K562 (cell line): ENCODE data around the gene MAST1. TPM values are rescaled to one million over a fixed set of nuclear protein-coding genes. Genes with fewer than 3 reads are reported as not detected.
A peak's percentile ranks its signal among the peaks of the same experiment; 100 is the strongest.

Source experiments
- BHLHE40 ChIP-seq: IDR thresholded peaks from 2 replicates; pipeline ENCODE4 v1.6.1; 2011; ENCODE audit warnings: low read length, improper control_type of control experiment
- CBFA2T2 ChIP-seq: fragments of 450-650 bp; conservative IDR thresholded peaks from 2 replicates; pipeline ENCODE4 v1.6.1; 2017; ENCODE audit warnings: mild to moderate bottlenecking
- CEBPG ChIP-seq, 3 experiments: fragments of 200-800 bp in 1 of 3; sonication (Bioruptor generic) in 1 of 3; sonication (generic) in 1 of 3; formaldehyde crosslinking in 1 of 3; IDR thresholded peaks in 2 of 3; conservative IDR thresholded peaks in 1 of 3; 2 replicates each; pipeline versions ENCODE4 v1.6.1 to v1.8.0; 2016 to 2022; ENCODE audit warnings: missing compliant biosample characterization in 2 of 3, missing genetic modification characterization in 2 of 3, mild to moderate bottlenecking in 1 of 3, missing genetic modification reagents in 1 of 3
- DNMT1 ChIP-seq: fragments of 450-650 bp; IDR thresholded peaks from 2 replicates; pipeline ENCODE4 v1.6.1; 2016; ENCODE audit warnings: antibody characterized with exemption, mild to moderate bottlenecking
- E2F5 ChIP-seq: sonication (generic); formaldehyde crosslinking; IDR thresholded peaks from 2 replicates; pipeline ENCODE4 v1.8.0; 2022; ENCODE audit warnings: mild to moderate bottlenecking, missing genetic modification reagents
- HDAC1 ChIP-seq, 2 experiments: fragments of 450-650 bp; IDR thresholded peaks; 2 replicates each; pipeline ENCODE4 v1.6.1; 2016 to 2017; ENCODE audit warnings: inconsistent platforms in 1 of 2, mild to moderate bottlenecking in 1 of 2, moderate library complexity in 1 of 2
- HDAC6 ChIP-seq: IDR thresholded peaks from 2 replicates; pipeline ENCODE4 v1.6.1; 2012; ENCODE audit warnings: low read depth, mild to moderate bottlenecking, control low read depth, inconsistent platforms, low read length, moderate library complexity
- HNRNPUL1 ChIP-seq: fragments of 200-400 bp; formaldehyde crosslinking; IDR thresholded peaks from 2 replicates; pipeline ENCODE4 v1.6.1; 2017; ENCODE audit warnings: low read length
- IRF2 ChIP-seq: sonication (generic); formaldehyde crosslinking; IDR thresholded peaks from 2 replicates; pipeline ENCODE4 v1.8.1; 2022; ENCODE audit warnings: mild to moderate bottlenecking, missing genetic modification reagents
- NKRF ChIP-seq: fragments of 450-650 bp; IDR thresholded peaks from 2 replicates; pipeline ENCODE4 v1.6.1; 2016; ENCODE audit warnings: borderline replicate concordance
- SMAD3 ChIP-seq: fragments of 450-650 bp; formaldehyde crosslinking; conservative IDR thresholded peaks from 2 replicates; pipeline ENCODE4 v1.4.0; 2020; ENCODE audit warnings: mild to moderate bottlenecking
- SMARCA5 ChIP-seq: fragments of 450-650 bp; IDR thresholded peaks from 2 replicates; pipeline ENCODE4 v1.6.1; 2016
- TFAM ChIP-seq: fragments of 250-450 bp; sonication (Bioruptor Pico); conservative IDR thresholded peaks from 2 replicates; pipeline ENCODE4 v1.5.0; 2021; ENCODE audit warnings: mild to moderate bottlenecking, moderate library complexity
- TFE3 ChIP-seq: fragments of 450-650 bp; formaldehyde crosslinking; IDR thresholded peaks from 2 replicates; pipeline ENCODE4 v1.4.0; 2020; ENCODE audit warnings: mild to moderate bottlenecking, mixed read lengths
- ZMIZ1 ChIP-seq, 2 experiments: fragments of 150-350 bp in 1 of 2; IDR thresholded peaks; 2 replicates each; pipeline ENCODE4 v1.6.1; 2012 to 2016; ENCODE audit warnings: low read depth in 2 of 2, low read length in 2 of 2, mild to moderate bottlenecking in 1 of 2, moderate library complexity in 1 of 2
- ZNF146 ChIP-seq: IDR thresholded peaks from one replicate; pipeline ENCODE4 v1.6.1; 2018; ENCODE audit warnings: missing compliant biosample characterization; ENCODE audit not compliant: unreplicated experiment
- ZNF695 ChIP-seq: fragments of 450-650 bp; formaldehyde crosslinking; IDR thresholded peaks from 2 replicates; pipeline ENCODE4 v1.4.0; 2020; ENCODE audit warnings: mild to moderate bottlenecking, moderate library complexity
- polyA plus RNA-seq, 8 experiments: library from polyadenylated mRNA; depleted of rRNA in 4 of 8; stranded (reverse) in 5 of 8; unstranded in 3 of 8; fragments of >200 nt; fragmentation: Nextera tagmentation in 2 of 8; fragmentation: Illumina TruSeq in 1 of 8; extraction: Ambion mirVana in 2 of 8; extraction: Trizol in 1 of 8; gene quantifications; 2 replicates each; pipeline versions ENCODE4 v1.2.1 to v1.2.3, GENCODE V29; 2011 to 2014; ENCODE audit warnings: inconsistent platforms in 1 of 8, missing spikeins in 1 of 8
- total RNA-seq, 7 experiments: library from RNA; depleted of rRNA in 6 of 7; stranded (reverse); fragments of >200 nt in 6 of 7; fragmentation: Illumina TruSeq in 2 of 7; extraction: Trizol in 2 of 7; gene quantifications; 2 replicates each; pipeline versions ENCODE4 v1.2.1 to v1.2.3, GENCODE V29; 2011 to 2021; ENCODE audit warnings: low replicate concordance in 1 of 7

MAST1 gene
- total and polyA plus RNA-seq, 9 of the 15 experiments (the other 6 are each of a cell fraction or from before 2014, with no cell fraction given) = 0.48 to 10.3 (median 3.9) TPM

- no peak for TF ChIP-seq ZNF695
- peak in 1 of 2 experiments; percentile 83; a peak in 1 of 4 replicates for TF ChIP-seq HDAC1 (IDR thresholded peaks at IDR 0.05)
- TF ChIP-seq NKRF = peak; percentile 78
- TF ChIP-seq CBFA2T2 = no peak
- no peak for TF ChIP-seq ZMIZ1 (IDR thresholded peaks at IDR 0.05; ENCODE audit: low read depth in 2 of 2, low read length in 2 of 2)
- no peak for TF ChIP-seq ZNF146
- no peak for TF ChIP-seq IRF2 (CRISPR knock-in tag)
- no peak for TF ChIP-seq HNRNPUL1
- no peak for TF ChIP-seq TFAM (CRISPR knock-in tag)
- TF ChIP-seq CEBPG (CRISPR knock-in tag; IDR thresholded peaks at IDR 0.05) = peak; percentile 32; the same call in 1 of the 2 replicates
- TF ChIP-seq CEBPG (tag; conservative IDR thresholded peaks at IDR 0.05 in 1 of 2, IDR thresholded peaks at IDR 0.05 in 1 of 2) = no peak
- no peak for TF ChIP-seq BHLHE40
- no peak for TF ChIP-seq HDAC6
- TF ChIP-seq DNMT1 = peak; percentile 64; the same call in 1 of the 2 replicates
- TF ChIP-seq SMAD3 (CRISPR knock-in tag) = no peak
- no peak for TF ChIP-seq TFE3 (CRISPR knock-in tag)
- TF ChIP-seq SMARCA5 = 0 out of 2 replicates have a peak, but pooled peaks have one; percentile 28
- no peak for TF ChIP-seq E2F5
Observed at GRCh38 chr19:12790628-12791344, 47.5 kb upstream of the MAST1 start (continued).
